Peyer's patch (tissue), 4 donors: ENCODE results near the gene SIRPB2. TPM values are rescaled to one million over a fixed set of nuclear protein-coding genes. Genes with fewer than 3 reads are reported as not detected.

ENCODE experiments used
- DNase-seq, 3 donors: peaks; one replicate each; pipeline ENCODE4 v3.0.0-alpha.2; 2017 to 2019
- H3K27ac ChIP-seq, 4 donors: fragments of 200-600 bp; sonication (generic); one replicate each; pipeline ENCODE4 v1.5.1; 2016 to 2019
- H3K27me3 ChIP-seq, 2 donors: fragments of 200-600 bp; sonication (generic); one replicate each; pipeline ENCODE4 v1.5.1; 2019
- H3K36me3 ChIP-seq, 3 donors: fragments of 200-600 bp; sonication (generic); one replicate each; pipeline ENCODE4 v1.5.1; 2016 to 2019
- H3K4me1 ChIP-seq, 4 donors: fragments of 200-600 bp; sonication (generic); one replicate each; pipeline ENCODE4 v1.5.1; 2016 to 2019
- H3K4me3 ChIP-seq, 4 donors: fragments of 200-600 bp; sonication (generic); 1 replicate in 3 of 4; 2 replicates in 1 of 4; pipeline ENCODE4 v1.5.1; 2016 to 2019; ENCODE audit warnings: mild to moderate bottlenecking in 1 of 4
- H3K9me3 ChIP-seq, 4 donors: fragments of 200-600 bp; sonication (generic); one replicate each; pipeline ENCODE4 v1.5.1; 2016 to 2019; ENCODE audit warnings: mild to moderate bottlenecking in 1 of 4
- POLR2A ChIP-seq, 2 donors: fragments of 450-650 bp; IDR thresholded peaks; one replicate each; pipeline ENCODE4 v1.5.1; 2017; ENCODE audit warnings: antibody characterized with exemption in 2 of 2, mild to moderate bottlenecking in 2 of 2, moderate library complexity in 2 of 2
- total RNA-seq, 4 donors: library from RNA; depleted of rRNA; stranded (reverse); fragments of >200 nt; gene quantifications; one replicate each; pipeline ENCODE4 v1.1.0, GENCODE V29; 2016
- TF ChIP-seq, protein P1 (sequence below), 6 experiments: fragments of 450-650 bp in 4 of 6; fragments of 200-600 bp in 2 of 6; sonication (generic) in 1 of 6; IDR thresholded peaks; one replicate each; pipeline ENCODE4 v1.5.1; 2017 to 2019; ENCODE audit warnings: antibody characterized with exemption in 6 of 6, mild to moderate bottlenecking in 3 of 6, moderate library complexity in 1 of 6

The SIRPB2 gene
- total RNA-seq, 4 donors from 2014 or later = 6.7 to 6.8 TPM; not detected in 2

GRCh38 chr20:1437235-1437904 is 53.9 kb downstream of the SIRPB2 start:
- H3K27ac ChIP-seq = no peak overlapping the region
- peaks cover 0 to 4% (median 0%) of the 10 kb centered on the region in 4 donors for H3K4me1 ChIP-seq
- peaks cover 0 to 8% (median 0%) of the 10 kb centered on the region in 3 donors for H3K36me3 ChIP-seq
- DNase-seq = peak; percentile 71 to 89 (median 86)
- H3K4me3 ChIP-seq = no peak overlapping the region
- no peaks in the 10 kb centered on the region for H3K9me3 ChIP-seq
- TF ChIP-seq, protein P1, sequence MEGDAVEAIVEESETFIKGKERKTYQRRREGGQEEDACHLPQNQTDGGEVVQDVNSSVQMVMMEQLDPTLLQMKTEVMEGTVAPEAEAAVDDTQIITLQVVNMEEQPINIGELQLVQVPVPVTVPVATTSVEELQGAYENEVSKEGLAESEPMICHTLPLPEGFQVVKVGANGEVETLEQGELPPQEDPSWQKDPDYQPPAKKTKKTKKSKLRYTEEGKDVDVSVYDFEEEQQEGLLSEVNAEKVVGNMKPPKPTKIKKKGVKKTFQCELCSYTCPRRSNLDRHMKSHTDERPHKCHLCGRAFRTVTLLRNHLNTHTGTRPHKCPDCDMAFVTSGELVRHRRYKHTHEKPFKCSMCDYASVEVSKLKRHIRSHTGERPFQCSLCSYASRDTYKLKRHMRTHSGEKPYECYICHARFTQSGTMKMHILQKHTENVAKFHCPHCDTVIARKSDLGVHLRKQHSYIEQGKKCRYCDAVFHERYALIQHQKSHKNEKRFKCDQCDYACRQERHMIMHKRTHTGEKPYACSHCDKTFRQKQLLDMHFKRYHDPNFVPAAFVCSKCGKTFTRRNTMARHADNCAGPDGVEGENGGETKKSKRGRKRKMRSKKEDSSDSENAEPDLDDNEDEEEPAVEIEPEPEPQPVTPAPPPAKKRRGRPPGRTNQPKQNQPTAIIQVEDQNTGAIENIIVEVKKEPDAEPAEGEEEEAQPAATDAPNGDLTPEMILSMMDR (IDR thresholded peaks at IDR 0.05) = peak; percentile 75 to 91 (median 87)
- TF ChIP-seq POLR2A (IDR thresholded peaks at IDR 0.05) = no peak
- no peaks in the 10 kb centered on the region for H3K27me3 ChIP-seq

GRCh38 chr20:1436263-1436662 is 55.0 kb downstream of the SIRPB2 start:
- no peak for DNase-seq
- no peaks in the 10 kb centered on the region for H3K9me3 ChIP-seq
- peaks cover 0 to 4% (median 0%) of the 10 kb centered on the region in 4 donors for H3K4me1 ChIP-seq
- H3K27ac ChIP-seq = no peak overlapping the region
- no peak overlapping the region for H3K4me3 ChIP-seq
- H3K36me3 ChIP-seq = no peaks in the 10 kb centered on the region
- H3K27me3 ChIP-seq = no peaks in the 10 kb centered on the region
- no peak for TF ChIP-seq POLR2A (IDR thresholded peaks at IDR 0.05)
- TF ChIP-seq, protein P1 (IDR thresholded peaks at IDR 0.05) = no peak

DNA sequence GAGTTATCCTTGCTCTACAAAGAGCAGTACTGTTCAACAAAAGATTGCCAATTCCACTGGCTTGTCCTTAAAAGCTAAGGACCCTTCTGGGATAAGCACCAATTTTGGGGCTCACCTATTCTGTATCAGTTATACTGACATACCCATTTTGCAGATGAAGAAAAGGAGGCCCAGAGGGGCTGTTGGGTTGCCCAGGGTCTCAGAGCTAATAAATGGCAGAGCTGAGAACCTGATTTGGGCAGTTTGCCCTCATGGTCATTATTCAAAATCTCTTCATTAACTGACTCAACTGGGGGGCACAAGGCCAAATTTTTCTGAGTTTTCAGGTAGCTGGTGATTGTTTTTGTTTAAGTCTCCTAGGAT is 55.9 kb downstream of the SIRPB2 start:
- no peak for DNase-seq
- no peaks in the 10 kb centered on the region for H3K9me3 ChIP-seq
- H3K27ac ChIP-seq = no peak overlapping the region
- H3K27me3 ChIP-seq = no peaks in the 10 kb centered on the region
- H3K36me3 ChIP-seq = no peaks in the 10 kb centered on the region
- no peak overlapping the region for H3K4me3 ChIP-seq
- H3K4me1 ChIP-seq = peaks cover 0 to 4% (median 0%) of the 10 kb centered on the region in 4 donors
- TF ChIP-seq POLR2A (IDR thresholded peaks at IDR 0.05) = no peak
- TF ChIP-seq, protein P1 (IDR thresholded peaks at IDR 0.05) = no peak

GRCh38 chr20:1434571-1435336 is 56.5 kb downstream of the SIRPB2 start:
- DNase-seq = peak in 2 of 3 donors; percentile 80 to 86
- Histone ChIP-seq H3K36me3 (no peaks in the 10 kb centered on the region), H3K27ac (no peak overlapping the region), H3K27me3 (no peaks in the 10 kb centered on the region), H3K9me3 (no peaks in the 10 kb centered on the region), H3K4me3 (no peak overlapping the region), H3K4me1 (peaks cover 0 to 4% (median 0%) of the 10 kb centered on the region in 4 donors)
- TF ChIP-seq, protein P1 (IDR thresholded peaks at IDR 0.05) = no peak
- no peak for TF ChIP-seq POLR2A (IDR thresholded peaks at IDR 0.05)

DNA sequence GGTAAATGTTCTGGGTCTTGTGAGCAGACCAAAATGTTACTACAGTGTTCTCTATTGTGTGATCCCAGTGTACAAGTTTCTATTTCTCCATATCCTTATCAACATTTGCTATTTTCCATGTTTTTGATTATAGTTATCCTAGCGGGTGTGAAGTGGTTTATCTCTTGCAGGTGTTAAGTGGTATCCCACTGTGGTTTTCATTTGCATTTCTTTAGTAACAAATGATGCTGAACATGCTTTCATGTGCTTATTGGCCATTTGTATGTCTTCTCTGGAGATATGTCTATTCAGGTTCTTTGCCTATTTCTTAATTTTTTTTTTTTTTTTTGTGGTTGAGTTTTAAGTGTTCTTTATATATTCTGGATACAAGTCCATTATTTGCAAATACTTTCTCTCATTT is 60.1 kb downstream of the SIRPB2 start:
- TF ChIP-seq, protein P1 (IDR thresholded peaks at IDR 0.05) = no peak
- TF ChIP-seq POLR2A (IDR thresholded peaks at IDR 0.05) = no peak
- H3K4me3 ChIP-seq = no peak overlapping the region

More for the DNA sequence above, 60.1 kb downstream of the SIRPB2 start:
- Histone ChIP-seq H3K27ac (no peak overlapping the region), H3K27me3 (no peaks in the 10 kb centered on the region), H3K36me3 (no peaks in the 10 kb centered on the region), H3K9me3 (no peaks in the 10 kb centered on the region), H3K4me1 (peaks cover 0 to 4% (median 0%) of the 10 kb centered on the region in 4 donors)
- no peak for DNase-seq
